H1 (cell line): ENCODE data around the gene PDIA5. TPM values are rescaled to one million over a fixed set of nuclear protein-coding genes. Genes with fewer than 3 reads are reported as not detected.

Experiments used
- BCL11A ChIP-seq, 2 experiments: IDR thresholded peaks; one replicate each; pipeline ENCODE4 v1.6.1; 2011; ENCODE audit warnings: low read depth in 2 of 2, low read length in 2 of 2, mild to moderate bottlenecking in 2 of 2
- CBX5 ChIP-seq: fragments of 300-800, 300-1000 bp; sonication (generic); IDR thresholded peaks from 2 replicates; pipeline ENCODE4 v1.7.1; 2016; ENCODE audit warnings: antibody characterized with exemption, low read length, low read depth
- POLR2A ChIP-seq, 2 experiments: IDR thresholded peaks; 1 replicate in 1 of 2; 2 replicates in 1 of 2; pipeline ENCODE4 v1.6.1; 2011; ENCODE audit warnings: low read depth in 2 of 2, low read length in 2 of 2, mild to moderate bottlenecking in 2 of 2; ENCODE audit errors: control extremely low read depth in 1 of 2
- TBP ChIP-seq: IDR thresholded peaks from 2 replicates; pipeline ENCODE4 v1.6.1; 2011; ENCODE audit warnings: low read depth, low read length, improper control_type of control experiment
- YY1 ChIP-seq: IDR thresholded peaks from 2 replicates; pipeline ENCODE4 v1.6.1; 2011; ENCODE audit warnings: low read depth, mild to moderate bottlenecking, low read length
- polyA plus RNA-seq, 7 experiments: library from polyadenylated mRNA; depleted of rRNA in 3 of 7; stranded (reverse) in 5 of 7; unstranded in 2 of 7; fragments of >200 nt in 5 of 7; fragments of 200-250 nt in 2 of 7; gene quantifications; 1 replicate in 5 of 7; 2 replicates in 1 of 7; 4 replicates in 1 of 7; pipeline versions ENCODE4 v1.2.1 to v1.2.3, GENCODE V29; 2011 to 2013; ENCODE audit warnings: missing spikeins in 2 of 7, mixed read lengths in 2 of 7
- total RNA-seq: library from RNA; stranded (reverse); fragmentation: NEBNext Ultra II Directional; extraction: Animal tissue kit (Norgen Biotek cat#: 25700); gene quantifications from 2 replicates; pipeline ENCODE4 v1.2.1, GENCODE V29; 2021
- TF ChIP-seq, protein P1 (sequence below): IDR thresholded peaks from 2 replicates; pipeline ENCODE4 v1.6.1; 2011; ENCODE audit warnings: low read length, improper control_type of control experiment

The PDIA5 gene
- total and polyA plus RNA-seq, 2 of the 8 experiments (the other 6 are each of a cell fraction or from before 2014, with no cell fraction given) = 18.2 to 32.8 TPM

DNA sequence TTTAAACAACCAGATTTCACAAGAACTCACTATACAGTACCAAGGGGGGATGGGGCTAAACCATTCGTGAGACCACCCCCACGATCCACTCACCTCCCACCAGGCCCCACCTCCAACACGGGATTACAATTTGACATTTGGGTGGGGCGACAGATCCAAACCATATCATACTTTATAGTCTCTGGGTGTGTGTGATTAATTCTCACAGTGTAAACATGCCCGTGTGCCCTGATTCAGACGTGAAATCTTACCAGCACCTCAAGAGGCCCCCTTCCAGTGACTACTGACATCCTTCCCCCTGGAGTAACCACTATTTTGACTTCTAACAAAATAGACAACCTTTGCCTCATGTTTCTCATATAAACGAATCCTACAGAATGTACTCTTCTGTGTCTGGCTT lies 5.0 kb upstream of the PDIA5 start (continued):
- TF ChIP-seq POLR2A (IDR thresholded peaks at IDR 0.05; ENCODE audit: control extremely low read depth in 1 of 2, low read depth in 2 of 2, low read length in 2 of 2) (no peak), CBX5 (no peak), YY1 (no peak), TBP (no peak), BCL11A (IDR thresholded peaks at IDR 0.05; ENCODE audit: low read depth in 2 of 2, low read length in 2 of 2) (no peak)
- TF ChIP-seq, protein P1, sequence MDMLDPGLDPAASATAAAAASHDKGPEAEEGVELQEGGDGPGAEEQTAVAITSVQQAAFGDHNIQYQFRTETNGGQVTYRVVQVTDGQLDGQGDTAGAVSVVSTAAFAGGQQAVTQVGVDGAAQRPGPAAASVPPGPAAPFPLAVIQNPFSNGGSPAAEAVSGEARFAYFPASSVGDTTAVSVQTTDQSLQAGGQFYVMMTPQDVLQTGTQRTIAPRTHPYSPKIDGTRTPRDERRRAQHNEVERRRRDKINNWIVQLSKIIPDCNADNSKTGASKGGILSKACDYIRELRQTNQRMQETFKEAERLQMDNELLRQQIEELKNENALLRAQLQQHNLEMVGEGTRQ = no peak
